ENCODE data around the gene C3orf70.

Gene C3orf70

DNA sequence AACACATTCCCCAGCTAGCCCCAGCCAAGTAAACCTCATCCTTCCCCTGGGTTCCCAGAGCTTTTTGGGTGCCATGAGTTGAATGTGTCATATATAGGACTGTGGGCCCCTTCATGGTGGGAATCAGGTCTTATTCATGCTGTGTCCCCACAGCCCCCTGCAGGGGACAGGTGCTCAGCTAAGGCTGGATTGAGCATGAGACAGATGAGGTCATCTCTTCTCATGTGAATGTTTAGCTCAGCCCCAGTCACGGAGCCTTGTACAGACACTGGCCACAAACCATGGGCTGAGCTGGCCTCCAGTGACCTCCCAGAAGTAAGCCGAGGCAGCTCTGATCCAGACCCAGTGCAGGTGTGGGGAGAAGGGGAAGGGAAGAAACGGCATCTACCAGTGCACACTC, 70.7 kb downstream of the C3orf70 start:
- DNase-seq = no peak

DNA sequence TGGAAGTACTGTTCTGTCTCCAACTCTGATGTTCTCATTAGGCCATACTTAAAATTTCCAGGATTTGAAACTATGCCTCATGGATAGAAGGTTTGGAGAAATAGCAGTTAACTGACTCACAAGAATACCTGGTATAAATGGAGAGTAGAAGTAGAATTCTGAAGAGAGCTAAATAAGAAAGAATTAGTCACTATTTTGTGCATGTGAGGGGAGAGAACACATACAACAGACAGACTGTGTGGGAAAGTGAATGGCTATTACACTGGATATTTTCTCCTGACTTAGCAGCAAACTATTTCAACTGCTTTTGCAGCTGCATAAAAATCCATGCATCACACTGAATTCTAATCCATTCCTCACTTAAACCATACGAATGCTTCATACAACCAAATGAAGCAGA, 71.3 kb downstream of the C3orf70 start:
- DNase-seq = no peak

- DNase-seq = no peak
Measured at GRCh38 chr3:185079625-185080024, 73.2 kb downstream of the C3orf70 start.

DNA sequence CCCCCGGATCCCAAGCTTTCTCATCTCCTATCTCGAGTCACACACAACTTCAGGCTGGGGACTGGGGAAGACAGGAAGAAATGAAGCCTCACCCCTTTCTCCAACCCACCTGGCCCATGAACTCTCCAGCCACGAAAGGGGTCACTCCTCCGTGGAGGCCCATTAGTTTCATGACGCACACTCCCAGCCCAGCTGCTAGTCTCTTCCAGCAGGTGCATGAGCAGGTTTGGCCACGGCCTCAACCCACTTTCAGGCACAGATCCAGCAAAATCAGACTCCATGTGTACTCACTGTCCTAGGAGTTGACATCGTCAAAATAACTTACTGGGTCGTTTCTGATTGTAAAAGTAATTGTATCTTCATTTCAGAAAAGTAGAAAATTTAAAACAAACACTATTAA, 76.6 kb downstream of the C3orf70 start:
- DNase-seq = no peak

GRCh38 chr3:185075547-185075946, 77.3 kb downstream of the C3orf70 start:
- no peak for DNase-seq

GRCh38 chr3:185071287-185071800, 81.5 kb downstream of the C3orf70 start:
- no peak for DNase-seq

- DNase-seq = no peak
Measured at GRCh38 chr3:185070491-185071286, 82.2 kb downstream of the C3orf70 start.

DNA sequence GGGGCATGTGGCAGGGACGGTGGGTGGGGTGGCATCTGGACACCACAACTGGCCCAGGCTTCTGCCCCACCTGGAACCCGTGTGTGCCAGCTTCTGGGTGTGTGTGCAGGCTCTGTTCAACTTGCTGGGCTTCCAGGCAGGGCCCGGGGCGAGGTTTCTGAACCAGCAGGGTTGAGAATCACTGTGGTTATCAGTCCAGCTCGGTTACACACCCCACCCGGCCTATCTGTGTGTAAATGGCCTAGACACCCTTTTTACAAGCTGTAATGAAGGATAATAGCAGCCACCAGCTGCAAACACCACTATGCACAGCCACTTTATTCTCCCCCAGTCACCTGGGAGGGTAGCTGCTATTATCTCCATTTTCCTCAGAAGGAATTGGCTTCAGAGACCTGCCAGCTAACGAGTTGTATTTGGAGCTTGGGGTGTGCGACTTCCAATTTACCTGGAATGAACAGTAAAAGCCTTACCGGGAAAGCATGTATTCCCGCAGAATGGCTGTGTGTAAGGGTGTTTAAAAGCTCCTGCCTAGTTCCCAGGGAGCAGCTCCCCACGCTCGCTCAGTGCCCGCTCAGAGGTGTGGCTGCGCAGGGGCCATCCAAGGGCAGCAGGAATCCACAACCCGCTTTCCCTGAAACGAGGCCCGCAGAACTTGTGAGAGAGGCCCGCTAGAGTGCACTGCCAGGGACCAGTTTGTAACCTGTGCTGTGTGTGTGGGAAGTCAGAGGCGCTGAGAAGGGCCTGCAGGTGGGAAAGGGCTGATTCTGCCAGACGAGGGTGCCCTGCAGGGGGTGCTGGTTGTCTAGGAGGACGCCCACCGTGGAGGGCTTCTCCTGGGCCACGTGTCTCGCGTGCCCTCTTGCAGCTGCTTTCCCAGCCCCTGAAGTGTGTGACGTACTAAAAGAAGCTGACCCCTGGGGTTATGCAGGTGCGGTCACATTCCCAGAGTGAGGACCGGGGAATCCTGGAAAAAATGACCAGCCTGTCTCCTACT, 83.5 kb downstream of the C3orf70 start:
- DNase-seq = no peak

DNA sequence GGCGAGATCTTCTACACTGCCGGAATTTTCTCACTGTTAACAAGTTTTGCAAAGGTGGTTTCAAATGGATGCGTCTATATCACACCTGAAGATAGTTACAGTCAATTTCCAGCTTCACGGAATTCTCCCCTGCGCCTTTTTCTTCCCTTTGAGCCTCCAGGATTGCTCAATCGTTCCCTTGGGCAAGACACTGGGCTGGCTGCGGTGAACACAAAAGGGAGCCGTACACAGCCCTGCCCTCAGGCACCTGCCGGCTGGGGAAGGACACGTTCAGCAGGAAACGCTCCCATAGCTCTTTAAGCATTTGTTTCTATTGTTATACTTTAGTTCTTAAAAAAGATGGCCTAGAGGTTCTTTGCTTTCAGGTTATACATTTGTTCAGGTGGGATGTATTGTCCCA, 85.7 kb downstream of the C3orf70 start:
- DNase-seq = no peak

- no peak for DNase-seq
Measured at GRCh38 chr3:185066251-185066650, 86.6 kb downstream of the C3orf70 start.

DNA sequence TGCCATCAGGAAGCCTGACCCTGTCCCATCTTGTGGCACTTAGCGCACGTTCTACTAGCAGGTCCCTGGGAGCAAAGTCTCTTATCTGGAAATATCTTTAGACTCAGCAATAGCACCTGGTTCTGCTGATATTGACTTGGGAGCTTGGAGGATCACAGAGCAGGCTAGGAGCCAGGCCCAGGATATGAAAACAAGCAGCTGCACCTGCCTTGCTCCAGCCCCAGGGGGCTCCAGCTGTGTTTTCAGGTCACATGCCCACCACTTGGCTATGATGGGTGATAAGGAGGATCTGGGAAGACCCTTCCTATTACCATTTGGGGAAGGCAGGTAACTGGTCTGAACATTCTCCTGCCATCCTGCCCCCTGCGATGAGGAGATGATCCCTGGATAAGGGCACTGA, 87.8 kb downstream of the C3orf70 start:
- no peak for DNase-seq

DNA sequence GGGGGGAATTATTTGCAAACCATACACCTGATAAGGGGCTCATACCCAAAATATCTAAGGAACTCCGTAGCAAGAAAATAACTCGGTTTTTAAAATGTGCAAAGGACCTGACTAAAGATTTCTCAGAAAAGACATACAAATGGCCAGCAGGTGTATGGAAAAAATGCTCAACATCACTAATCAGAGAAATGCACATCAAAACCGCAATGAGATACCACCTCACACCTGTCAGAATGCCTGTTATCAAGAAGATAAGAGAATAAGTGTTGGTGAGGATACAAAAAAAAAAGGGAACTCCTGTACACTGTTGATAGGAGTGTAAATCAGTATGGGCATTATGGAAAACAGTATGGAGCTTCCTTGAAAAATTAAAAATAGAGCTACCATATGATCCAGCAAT, 89.4 kb downstream of the C3orf70 start:
- no peak for DNase-seq

DNA sequence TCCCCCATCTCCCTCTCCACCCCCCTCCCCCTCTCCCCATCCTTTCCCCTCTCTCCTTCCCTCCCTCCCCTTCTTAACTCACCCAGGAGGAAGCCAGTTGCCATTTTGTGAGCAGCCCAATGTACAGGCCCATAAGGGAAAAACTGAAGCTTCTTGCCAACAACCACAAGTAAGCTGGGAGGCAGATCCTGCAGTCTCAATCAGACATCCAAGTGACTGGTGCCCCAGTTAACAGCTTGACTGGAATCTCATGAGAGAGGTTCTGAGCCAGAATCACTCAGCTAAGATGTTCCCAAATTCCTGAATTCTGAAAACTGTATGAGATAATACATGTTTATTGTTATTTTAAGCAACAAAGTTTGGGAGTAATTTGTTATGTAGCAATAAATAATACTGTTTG, 90.7 kb downstream of the C3orf70 start:
- DNase-seq = no peak

GRCh38 chr3:185060655-185061054, 92.2 kb downstream of the C3orf70 start:
- DNase-seq = no peak

DNA sequence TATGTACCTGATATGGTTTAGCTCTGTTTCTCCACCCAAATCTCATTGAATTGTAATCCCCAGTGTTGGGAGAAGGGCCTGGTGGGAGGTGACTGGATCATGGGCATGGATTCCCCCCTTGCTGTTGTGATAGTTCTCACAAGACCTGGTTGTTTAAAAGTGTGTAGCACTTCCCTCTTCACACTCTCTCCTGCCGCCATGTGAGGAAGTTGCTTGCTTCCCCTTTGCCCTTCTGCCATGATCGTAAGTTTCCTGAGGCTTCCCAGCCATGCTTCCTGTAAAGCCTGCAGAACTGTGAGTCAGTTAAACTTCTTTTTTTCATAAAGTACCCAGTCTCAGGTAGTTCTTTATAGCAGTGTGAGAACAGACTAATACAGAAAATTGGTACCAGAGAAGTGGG, 93.1 kb downstream of the C3orf70 start:
- DNase-seq = no peak

DNA sequence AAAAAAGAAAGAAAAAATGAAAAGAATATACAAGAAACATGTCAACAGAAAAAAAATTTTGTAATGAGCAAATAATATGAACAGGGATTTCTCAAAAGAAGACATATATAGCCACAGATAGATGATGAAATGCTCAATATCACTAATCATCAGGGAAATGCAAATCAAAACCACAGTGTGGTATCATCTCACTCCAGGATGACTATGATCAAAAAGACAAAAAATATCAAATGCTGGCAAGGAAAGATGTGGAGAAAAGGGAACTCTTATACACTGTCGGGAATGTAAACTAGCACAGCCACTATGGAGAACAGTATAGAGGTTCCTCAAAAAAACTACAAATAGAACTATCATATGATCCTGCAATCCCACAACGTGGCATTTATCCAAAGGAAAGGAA, 94.1 kb downstream of the C3orf70 start:
- no peak for DNase-seq

DNA sequence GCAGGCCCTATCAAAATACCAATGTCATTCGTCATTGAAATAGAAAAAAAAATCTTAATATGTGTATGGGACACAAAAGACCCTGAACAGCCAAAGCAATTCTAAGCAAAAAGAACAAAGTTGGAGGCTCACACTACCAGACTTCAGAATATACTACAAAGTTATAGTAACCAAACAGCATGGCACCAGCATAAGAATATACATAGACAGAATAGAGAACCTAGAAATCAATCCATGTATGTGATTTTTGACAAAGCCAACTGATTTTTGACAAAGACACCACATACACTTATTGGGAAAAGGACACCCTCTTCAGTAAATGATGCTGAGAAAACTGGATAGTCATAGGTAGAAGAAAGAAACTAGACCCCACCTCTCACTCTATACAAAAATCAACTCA, 95.0 kb downstream of the C3orf70 start:
- no peak for DNase-seq

DNA sequence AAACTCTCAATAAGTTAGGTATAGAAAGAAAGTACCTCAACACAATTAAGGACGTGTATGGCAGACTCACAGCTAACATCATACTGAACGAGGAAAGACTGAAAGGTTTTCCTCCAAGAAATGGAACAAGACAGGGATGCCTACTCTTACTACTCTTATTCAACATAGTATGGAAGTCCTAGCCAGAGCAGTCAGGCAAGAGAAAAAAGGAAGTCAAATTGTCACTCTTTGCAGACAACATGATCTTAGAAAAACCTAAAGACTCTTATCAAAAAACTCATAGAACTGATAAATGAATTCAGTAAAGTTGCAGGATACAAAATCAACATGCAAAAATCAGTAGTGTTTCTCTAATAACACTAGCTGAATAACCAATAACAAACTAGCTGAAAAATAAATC, 96.0 kb downstream of the C3orf70 start:
- DNase-seq = no peak

DNA sequence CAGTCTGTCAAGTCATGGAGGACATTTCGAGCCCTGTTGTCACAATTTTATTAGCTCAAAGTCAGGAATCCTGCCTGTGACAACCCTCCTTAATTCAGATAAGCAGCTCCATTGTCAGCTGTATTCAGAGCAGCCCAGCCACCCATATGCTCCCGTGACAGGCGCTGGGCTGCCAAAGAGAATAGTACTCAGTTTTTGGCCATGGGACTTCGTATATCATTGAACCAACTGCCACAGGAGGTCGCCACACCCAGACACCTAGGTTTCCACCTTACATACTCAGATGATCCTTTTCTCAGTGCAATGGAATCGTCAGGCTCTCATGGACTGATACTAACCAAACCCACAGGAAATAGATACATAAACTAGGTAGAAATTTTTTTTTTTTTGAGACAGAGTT, 100.2 kb downstream of the C3orf70 start:
- no peak for DNase-seq

- no peak for DNase-seq
Measured at GRCh38 chr3:185051801-185052200, 101.1 kb downstream of the C3orf70 start.

DNA sequence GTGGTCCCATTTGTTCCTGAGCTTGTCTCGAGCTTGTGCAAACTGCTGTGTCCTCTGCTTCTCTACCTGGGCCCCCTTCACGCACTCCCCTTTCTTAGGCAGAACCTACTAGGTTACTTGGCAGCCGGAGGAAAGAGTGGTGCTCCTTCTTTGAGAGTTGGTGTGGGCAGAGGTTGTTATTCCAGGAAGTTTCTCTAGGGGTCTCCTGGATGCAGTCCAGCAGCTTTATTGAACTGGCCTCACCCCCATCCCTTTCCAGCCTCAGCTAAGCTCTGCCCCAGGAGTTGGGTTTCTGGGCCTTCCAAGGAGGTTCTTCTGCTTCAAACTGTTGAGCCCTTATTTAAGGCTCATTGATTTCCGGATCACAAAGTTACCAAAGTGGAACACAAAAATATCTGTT, 103.2 kb downstream of the C3orf70 start:
- no peak for DNase-seq

GRCh38 chr3:185046603-185047002, 106.3 kb downstream of the C3orf70 start:
- DNase-seq = no peak

DNA sequence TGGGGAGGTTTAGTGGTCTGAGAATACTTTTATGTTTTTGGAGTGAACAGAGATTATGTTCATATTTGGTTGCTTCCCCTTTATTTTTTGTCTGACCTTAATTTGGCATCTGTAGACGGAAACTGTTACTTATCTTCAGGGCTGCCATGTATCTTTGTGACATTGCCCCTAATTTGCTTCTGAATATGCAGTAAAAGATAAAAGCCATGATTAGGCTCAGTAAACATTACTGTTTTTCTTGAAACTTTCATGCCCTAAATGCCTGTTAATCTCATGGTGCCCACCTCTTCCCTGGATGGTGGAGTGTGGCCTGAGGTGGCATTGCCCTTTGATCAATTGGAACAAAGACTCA, 106.7 kb downstream of the C3orf70 start:
- DNase-seq = no peak

Data from T1000 (cell line).